Thyroid gland (tissue), 4 donors: ENCODE data around the gene PPP2R5E.

Experiments used
- CTCF ChIP-seq, 6 experiments: fragments of 200-600 bp in 3 of 6; fragments of 450-650 bp in 3 of 6; sonication (generic) in 3 of 6; IDR thresholded peaks; one replicate each; pipeline ENCODE4 v1.5.1; 2016 to 2019; ENCODE audit warnings: antibody characterized with exemption in 6 of 6, mild to moderate bottlenecking in 2 of 6, inconsistent platforms in 1 of 6, moderate library complexity in 1 of 6
- POLR2A ChIP-seq, 2 donors: fragments of 450-650 bp; IDR thresholded peaks; one replicate each; pipeline ENCODE4 v1.6.1; 2017; ENCODE audit warnings: antibody characterized with exemption in 2 of 2, mild to moderate bottlenecking in 2 of 2, moderate library complexity in 1 of 2

- TF ChIP-seq CTCF (IDR thresholded peaks at IDR 0.05) (no peak), POLR2A (IDR thresholded peaks at IDR 0.05) (no peak)
Observed at GRCh38 chr14:63428486-63428885, 114.7 kb downstream of the PPP2R5E start.
